DND-41 (cell line): ENCODE data around the gene IDUA.

ENCODE experiments used
- ATAC-seq: fragments of 200-7000 bp; cut with Tn5 transposase; 3 replicates; pipeline ENCODE4 v1.9.1; 2021; ENCODE audit warnings: low read depth; ENCODE audit not compliant: insufficient read depth
- DNase-seq: peaks from one replicate; pipeline ENCODE4 v3.0.0-alpha.2; 2020
- H2AFZ ChIP-seq: 2 replicates; pipeline ENCODE4 v1.6.0; 2012; ENCODE audit warnings: low read depth, low read length
- H3K27ac ChIP-seq: 2 replicates; pipeline ENCODE4 v1.5.1; 2012; ENCODE audit warnings: low read length, inconsistent platforms
- H3K27me3 ChIP-seq: fragments of 200-600 bp; sonication (generic); 2 replicates; pipeline ENCODE4 v1.6.0; 2012; ENCODE audit warnings: low read length, mild to moderate bottlenecking, inconsistent platforms; ENCODE audit not compliant: insufficient read depth, poor library complexity
- H3K36me3 ChIP-seq: 2 replicates; pipeline ENCODE4 v1.5.1; 2012; ENCODE audit warnings: low read length, inconsistent platforms; ENCODE audit not compliant: insufficient read depth
- H3K4me1 ChIP-seq: 2 replicates; pipeline ENCODE4 v1.5.1; 2012; ENCODE audit warnings: mild to moderate bottlenecking, low read length; ENCODE audit not compliant: insufficient read depth
- H3K4me2 ChIP-seq: 2 replicates; pipeline ENCODE4 v1.6.0; 2012; ENCODE audit warnings: mild to moderate bottlenecking, moderate library complexity, low read length, inconsistent platforms; ENCODE audit not compliant: insufficient read depth
- H3K4me3 ChIP-seq, 2 experiments: fragments of 200-600 bp in 1 of 2; shearing (Covaris generic) in 1 of 2; 2 replicates each; pipeline ENCODE4 v1.5.1; 2012 to 2016; ENCODE audit warnings: inconsistent platforms in 2 of 2, low read length in 2 of 2, mild to moderate bottlenecking in 2 of 2, low read depth in 1 of 2, moderate library complexity in 1 of 2
- H3K79me2 ChIP-seq: 2 replicates; pipeline ENCODE4 v1.6.0; 2012; ENCODE audit warnings: low read length, inconsistent platforms; ENCODE audit not compliant: insufficient read depth
- H3K9ac ChIP-seq: 2 replicates; pipeline ENCODE4 v1.6.0; 2012; ENCODE audit warnings: low read depth, mild to moderate bottlenecking, inconsistent platforms, low read length, moderate library complexity
- H3K9me3 ChIP-seq: 2 replicates; pipeline ENCODE4 v1.5.1; 2012; ENCODE audit warnings: low read length, moderate library complexity, mild to moderate bottlenecking, inconsistent platforms; ENCODE audit not compliant: insufficient read depth, severe bottlenecking
- H4K20me1 ChIP-seq: 2 replicates; pipeline ENCODE4 v1.6.0; 2012; ENCODE audit warnings: low read length; ENCODE audit not compliant: insufficient read depth
- EZH2 ChIP-seq: IDR thresholded peaks from 3 replicates; pipeline ENCODE4 v1.6.1; 2012; ENCODE audit warnings: borderline replicate concordance, low read depth, mild to moderate bottlenecking, moderate library complexity, low read length, inconsistent platforms; ENCODE audit not compliant: severe bottlenecking
- TF ChIP-seq, protein P1 (sequence below): IDR thresholded peaks from 2 replicates; pipeline ENCODE4 v1.5.1; 2012; ENCODE audit warnings: borderline replicate concordance, low read length, moderate library complexity, mild to moderate bottlenecking; ENCODE audit not compliant: poor library complexity, severe bottlenecking; ENCODE audit errors: extremely low read depth

IDUA gene

DNA sequence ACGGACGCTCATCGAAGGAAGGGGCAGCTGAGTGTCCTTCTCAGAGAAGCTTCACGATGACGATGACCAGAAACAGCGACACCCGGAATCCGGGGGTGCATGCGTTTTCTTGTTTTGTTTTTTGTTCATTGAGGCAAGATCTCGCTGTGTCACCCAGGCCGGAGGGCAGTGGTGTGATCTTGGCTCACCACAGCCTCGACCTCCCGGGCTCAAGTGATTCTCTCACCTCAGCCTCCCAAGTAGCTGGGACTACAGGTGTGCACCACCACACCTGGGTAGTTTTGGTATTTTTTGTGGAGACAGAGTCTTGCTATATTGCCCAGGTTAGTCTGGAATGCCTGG lies 33.3 kb upstream of the IDUA start:
- Histone ChIP-seq H2AFZ (no peak overlapping the region), H3K27me3 (no peaks in the 10 kb centered on the region), H3K9me3 (no peaks in the 10 kb centered on the region), H3K27ac (no peak overlapping the region), H3K79me2 (no peaks in the 10 kb centered on the region), H3K4me2 (no peak overlapping the region), H3K4me1 (no peaks in the 10 kb centered on the region), H4K20me1 (peaks cover 4% of the 10 kb centered on the region), H3K9ac (no peak overlapping the region), H3K36me3 (peaks cover 38% of the 10 kb centered on the region), H3K4me3 (no peak overlapping the region)
- no peak for ATAC-seq
- DNase-seq, result no peak
- TF ChIP-seq, protein P1, sequence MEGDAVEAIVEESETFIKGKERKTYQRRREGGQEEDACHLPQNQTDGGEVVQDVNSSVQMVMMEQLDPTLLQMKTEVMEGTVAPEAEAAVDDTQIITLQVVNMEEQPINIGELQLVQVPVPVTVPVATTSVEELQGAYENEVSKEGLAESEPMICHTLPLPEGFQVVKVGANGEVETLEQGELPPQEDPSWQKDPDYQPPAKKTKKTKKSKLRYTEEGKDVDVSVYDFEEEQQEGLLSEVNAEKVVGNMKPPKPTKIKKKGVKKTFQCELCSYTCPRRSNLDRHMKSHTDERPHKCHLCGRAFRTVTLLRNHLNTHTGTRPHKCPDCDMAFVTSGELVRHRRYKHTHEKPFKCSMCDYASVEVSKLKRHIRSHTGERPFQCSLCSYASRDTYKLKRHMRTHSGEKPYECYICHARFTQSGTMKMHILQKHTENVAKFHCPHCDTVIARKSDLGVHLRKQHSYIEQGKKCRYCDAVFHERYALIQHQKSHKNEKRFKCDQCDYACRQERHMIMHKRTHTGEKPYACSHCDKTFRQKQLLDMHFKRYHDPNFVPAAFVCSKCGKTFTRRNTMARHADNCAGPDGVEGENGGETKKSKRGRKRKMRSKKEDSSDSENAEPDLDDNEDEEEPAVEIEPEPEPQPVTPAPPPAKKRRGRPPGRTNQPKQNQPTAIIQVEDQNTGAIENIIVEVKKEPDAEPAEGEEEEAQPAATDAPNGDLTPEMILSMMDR, result no peak
- no peak for TF ChIP-seq EZH2

DNA sequence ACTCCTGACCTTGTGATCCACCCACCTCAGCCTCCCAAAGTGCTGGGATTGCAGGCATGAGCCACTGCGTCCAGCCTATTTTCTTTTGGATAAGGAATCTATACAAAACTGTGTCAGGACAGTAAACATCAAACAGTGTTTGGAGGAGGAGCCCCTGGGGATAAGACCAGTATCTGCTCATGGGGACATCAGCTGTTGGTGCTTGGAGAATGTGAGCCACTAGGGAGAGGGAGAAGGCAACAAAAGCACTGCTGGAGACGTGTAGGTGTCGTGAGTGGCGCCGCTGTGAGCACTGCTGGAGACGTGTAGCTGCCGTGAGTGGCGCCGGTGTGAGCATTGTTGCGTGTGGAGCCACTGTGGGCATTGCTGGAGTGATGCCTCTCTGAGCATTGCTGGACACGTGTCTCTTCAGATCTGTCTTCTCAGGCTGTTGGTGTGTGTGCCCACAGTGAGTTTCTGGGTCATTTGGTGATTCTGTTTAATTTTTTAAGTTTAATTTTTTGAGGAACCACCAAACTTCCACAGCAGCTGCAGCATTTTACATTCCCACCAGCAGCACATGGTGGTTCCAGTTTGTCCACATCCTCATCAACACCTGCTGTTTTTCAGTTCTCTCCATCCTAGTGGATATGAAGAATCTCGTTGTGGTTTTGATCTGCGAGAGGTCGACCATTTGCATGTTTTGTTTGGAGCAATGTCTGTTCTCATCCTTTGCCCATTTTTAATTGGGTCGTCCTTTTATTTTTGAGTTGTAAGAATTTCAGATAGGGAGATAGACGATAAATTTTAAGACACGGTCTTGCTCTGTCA lies 32.4 kb upstream of the IDUA start:
- Histone ChIP-seq H3K4me2 (no peak overlapping the region), H3K9ac (no peak overlapping the region), H3K9me3 (no peaks in the 10 kb centered on the region), H3K4me3 (no peak overlapping the region), H3K27me3 (no peaks in the 10 kb centered on the region), H3K27ac (no peak overlapping the region), H3K36me3 (peaks cover 43% of the 10 kb centered on the region), H3K4me1 (no peaks in the 10 kb centered on the region), H3K79me2 (no peaks in the 10 kb centered on the region), H4K20me1 (peaks cover 6% of the 10 kb centered on the region), H2AFZ (no peak overlapping the region)
- ATAC-seq (no peak), DNase-seq (no peak)
- no peak for TF ChIP-seq EZH2
- TF ChIP-seq, protein P1, result no peak

DNA sequence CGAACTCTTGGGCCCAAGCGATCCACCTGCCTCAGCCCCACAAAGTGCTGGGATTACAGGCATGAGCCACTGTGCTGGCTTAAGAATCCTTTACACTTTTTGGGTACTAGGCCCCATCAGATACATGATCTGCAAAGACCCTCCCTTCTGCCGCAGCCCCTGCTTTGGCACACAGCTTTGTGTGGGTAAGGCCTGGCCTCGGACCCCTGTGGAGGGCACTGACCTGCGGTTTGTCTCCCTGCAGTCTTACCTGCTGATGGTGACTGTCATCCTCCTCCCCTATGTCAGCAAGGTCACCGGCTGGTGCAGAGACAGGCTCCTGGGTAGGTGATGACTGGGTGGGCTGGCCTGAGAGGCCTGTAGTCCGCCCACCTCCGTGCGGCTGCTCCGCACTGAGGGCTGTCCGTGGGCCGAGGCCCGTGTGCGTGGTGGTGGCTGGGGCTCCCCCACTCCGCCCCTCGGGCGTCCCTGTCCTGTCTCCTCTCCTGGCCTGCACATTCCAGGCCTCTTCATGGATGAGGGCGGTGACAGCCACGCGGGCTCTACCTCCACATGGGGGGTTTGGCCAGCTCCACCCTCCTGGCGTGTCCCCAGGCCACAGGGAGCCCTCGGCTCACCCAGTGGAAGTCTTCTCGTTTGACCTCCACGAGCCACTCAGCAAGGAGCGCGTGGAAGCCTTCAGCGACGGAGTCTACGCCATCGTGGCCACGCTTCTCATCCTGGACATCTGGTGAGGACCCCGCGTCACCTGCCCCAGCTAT lies 31.5 kb upstream of the IDUA start:
- H3K9me3 ChIP-seq, result no peaks in the 10 kb centered on the region
- H2AFZ ChIP-seq, result no peak overlapping the region
- DNase-seq (no peak), ATAC-seq (no peak)
- H3K9ac ChIP-seq, result no peak overlapping the region
- no peaks in the 10 kb centered on the region for H3K79me2 ChIP-seq
- H4K20me1 ChIP-seq, result peaks cover 6% of the 10 kb centered on the region
- H3K4me2 ChIP-seq, result no peak overlapping the region
- H3K36me3 ChIP-seq, result peaks cover 52% of the 10 kb centered on the region
- no peak overlapping the region for H3K4me3 ChIP-seq
- no peaks in the 10 kb centered on the region for H3K27me3 ChIP-seq
- TF ChIP-seq EZH2, result no peak
- TF ChIP-seq, protein P1, result no peak
- H3K4me1 ChIP-seq, result no peaks in the 10 kb centered on the region
- no peak overlapping the region for H3K27ac ChIP-seq
